ENCODE results near the gene CAPZA3.
"Not testable (repeated sequence)": the region's sequence is repeated elsewhere in the genome, so short reads cannot be mapped to it uniquely, and the experiment has no call there.

The CAPZA3 gene

GRCh38 chr12:18752947-18753346 lies 15.0 kb downstream of the CAPZA3 start:
- H3K4me3 ChIP-seq (ENCODE audit: low read depth, low read length), result no peak overlapping the region
- DNase-seq (ENCODE audit: low read depth), result no peak
- TF ChIP-seq, protein P1, sequence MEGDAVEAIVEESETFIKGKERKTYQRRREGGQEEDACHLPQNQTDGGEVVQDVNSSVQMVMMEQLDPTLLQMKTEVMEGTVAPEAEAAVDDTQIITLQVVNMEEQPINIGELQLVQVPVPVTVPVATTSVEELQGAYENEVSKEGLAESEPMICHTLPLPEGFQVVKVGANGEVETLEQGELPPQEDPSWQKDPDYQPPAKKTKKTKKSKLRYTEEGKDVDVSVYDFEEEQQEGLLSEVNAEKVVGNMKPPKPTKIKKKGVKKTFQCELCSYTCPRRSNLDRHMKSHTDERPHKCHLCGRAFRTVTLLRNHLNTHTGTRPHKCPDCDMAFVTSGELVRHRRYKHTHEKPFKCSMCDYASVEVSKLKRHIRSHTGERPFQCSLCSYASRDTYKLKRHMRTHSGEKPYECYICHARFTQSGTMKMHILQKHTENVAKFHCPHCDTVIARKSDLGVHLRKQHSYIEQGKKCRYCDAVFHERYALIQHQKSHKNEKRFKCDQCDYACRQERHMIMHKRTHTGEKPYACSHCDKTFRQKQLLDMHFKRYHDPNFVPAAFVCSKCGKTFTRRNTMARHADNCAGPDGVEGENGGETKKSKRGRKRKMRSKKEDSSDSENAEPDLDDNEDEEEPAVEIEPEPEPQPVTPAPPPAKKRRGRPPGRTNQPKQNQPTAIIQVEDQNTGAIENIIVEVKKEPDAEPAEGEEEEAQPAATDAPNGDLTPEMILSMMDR (IDR thresholded peaks at IDR 0.05; ENCODE audit: low read depth, low read length, missing control alignments), result no peak

GRCh38 chr12:18753481-18754123 lies 15.7 kb downstream of the CAPZA3 start:
- no peak for DNase-seq (ENCODE audit: low read depth)
- no peak overlapping the region for H3K4me3 ChIP-seq (ENCODE audit: low read depth, low read length)
- TF ChIP-seq, protein P1 (IDR thresholded peaks at IDR 0.05; ENCODE audit: low read depth, low read length, missing control alignments), result no peak

DNA sequence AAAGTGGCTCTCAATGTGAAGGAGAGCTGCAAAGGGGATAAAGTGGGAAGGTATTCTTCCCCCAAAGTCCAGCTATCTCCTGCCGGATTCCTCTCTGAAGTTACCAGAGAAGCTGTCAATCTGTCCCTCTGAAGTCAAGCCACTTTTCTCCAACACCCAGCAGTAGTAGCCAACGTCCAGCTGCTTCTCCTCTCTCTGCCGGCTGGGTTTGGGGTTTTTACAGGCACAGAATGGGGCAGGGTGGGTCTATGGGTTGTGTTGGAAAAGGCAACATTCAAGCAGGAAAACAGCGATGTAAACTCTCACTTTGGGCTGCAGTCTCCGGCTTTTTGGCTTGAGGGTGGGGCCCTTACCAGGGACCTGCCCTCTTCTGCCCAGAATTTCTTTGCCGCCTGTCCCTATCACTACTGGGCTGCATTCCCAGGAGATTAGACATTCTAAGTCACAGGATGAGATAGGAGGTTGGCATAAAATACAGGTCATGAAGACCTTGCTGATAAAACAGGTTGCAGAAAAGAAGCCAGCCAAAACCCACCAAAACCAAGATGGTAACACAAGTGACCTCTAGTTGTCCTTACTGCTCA lies 16.3 kb downstream of the CAPZA3 start:
- TF ChIP-seq, protein P1 (IDR thresholded peaks at IDR 0.05; ENCODE audit: low read depth, low read length, missing control alignments), result no peak
- H3K4me3 ChIP-seq (ENCODE audit: low read depth, low read length), result no peak overlapping the region
- no peak for DNase-seq (ENCODE audit: low read depth)

DNA sequence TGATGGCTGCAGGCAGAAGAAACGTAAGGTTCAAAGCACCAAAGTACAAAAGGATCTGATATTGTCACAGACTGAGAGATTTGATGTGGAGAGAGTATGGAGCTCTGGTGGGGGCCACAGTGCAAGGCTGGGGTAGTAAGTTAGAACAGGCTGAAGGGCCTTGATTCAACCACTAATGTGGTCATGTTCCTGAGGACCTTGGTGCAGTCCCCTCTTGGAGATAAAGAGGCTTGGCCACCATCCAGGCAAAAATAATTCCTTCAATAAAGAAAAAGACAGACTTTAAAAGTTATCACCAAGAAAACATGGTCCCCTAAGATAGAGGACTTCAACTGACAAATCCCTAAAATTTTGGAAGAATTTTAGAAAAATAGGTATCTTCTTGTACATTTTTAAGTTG lies 17.4 kb downstream of the CAPZA3 start:
- DNase-seq (ENCODE audit: low read depth), result no peak
- H3K4me3 ChIP-seq (ENCODE audit: low read depth, low read length), result no peak overlapping the region
- TF ChIP-seq, protein P1 (IDR thresholded peaks at IDR 0.05; ENCODE audit: low read depth, low read length, missing control alignments), result no peak

DNA sequence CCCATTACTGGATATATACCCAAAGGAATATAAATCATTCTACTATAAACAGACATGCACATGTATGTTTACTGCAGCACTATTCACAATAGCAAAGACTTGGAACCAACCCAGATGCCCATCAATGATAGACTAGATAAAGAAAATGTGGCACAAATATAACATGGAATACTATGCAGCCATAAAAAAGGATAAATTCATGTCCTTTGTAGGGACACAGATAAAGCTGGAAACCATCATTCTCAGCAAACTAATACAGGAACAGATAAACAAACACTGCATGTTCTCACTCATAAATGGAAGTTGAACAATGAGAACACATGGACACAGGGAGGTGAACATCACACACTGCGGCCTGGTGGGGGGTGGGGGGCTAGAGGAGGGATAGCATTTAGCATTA lies 28.6 kb downstream of the CAPZA3 start:
- H3K4me3 ChIP-seq (ENCODE audit: low read depth, low read length); DNase-seq (ENCODE audit: low read depth): not testable (repeated sequence)

GRCh38 chr12:18782827-18783226 lies 44.9 kb downstream of the CAPZA3 start:
- no peak for DNase-seq (ENCODE audit: low read depth)
- TF ChIP-seq, protein P1 (IDR thresholded peaks at IDR 0.05; ENCODE audit: low read depth, low read length, missing control alignments), result no peak
- H3K4me3 ChIP-seq (ENCODE audit: low read depth, low read length), result no peak overlapping the region

- not testable (repeated sequence) for DNase-seq (ENCODE audit: low read depth); H3K4me3 ChIP-seq (ENCODE audit: low read depth, low read length)
Observed at GRCh38 chr12:18785465-18785864, 47.5 kb downstream of the CAPZA3 start.

All from GM12864 (cell line).